Spinal cord (tissue), 10 donors: Measurements from ENCODE around the gene S100A7A. TPM values are rescaled to one million over a fixed set of nuclear protein-coding genes. Genes with fewer than 3 reads are reported as not detected.
"Not testable (repeated sequence)": the region's sequence is repeated elsewhere in the genome, so short reads cannot be mapped to it uniquely, and the experiment has no call there.

Source experiments
- DNase-seq, 6 donors: peaks; one replicate each; pipeline versions ENCODE4 v3.0.0 to v3.0.0-alpha.2; 2013 to 2015; ENCODE audit warnings: low spot score in 6 of 6, low read depth in 4 of 6
- H3K27ac ChIP-seq: one replicate; pipeline ENCODE4 v1.5.1; 2013; ENCODE audit warnings: low read depth, low read length, control low read depth
- H3K27me3 ChIP-seq: one replicate; pipeline ENCODE4 v1.6.1; 2013; ENCODE audit warnings: low read length; ENCODE audit not compliant: control insufficient read depth, insufficient read depth
- H3K36me3 ChIP-seq: one replicate; pipeline ENCODE4 v1.6.1; 2013; ENCODE audit warnings: low read length; ENCODE audit not compliant: control insufficient read depth, insufficient read depth
- H3K4me1 ChIP-seq: one replicate; pipeline ENCODE4 v1.6.1; 2013; ENCODE audit warnings: low read length; ENCODE audit not compliant: control insufficient read depth, insufficient read depth
- H3K4me3 ChIP-seq: one replicate; pipeline ENCODE4 v1.5.1; 2013; ENCODE audit warnings: low read depth, low read length, control low read depth
- H3K9me3 ChIP-seq: one replicate; pipeline ENCODE4 v1.6.1; 2013; ENCODE audit warnings: low read length; ENCODE audit not compliant: control insufficient read depth, insufficient read depth
- WGBS: methylation state at CpG from one replicate; pipeline ENCODE4 v1.1.5; 2013; ENCODE audit warnings: missing lambda C conversion rate; ENCODE audit not compliant: insufficient coverage; 5-methylcytosine and 5-hydroxymethylcytosine counted together
- polyA plus RNA-seq, 2 donors: library from polyadenylated mRNA; unstranded; fragments of 120-200 nt; gene quantifications; one replicate each; pipeline ENCODE4 v1.2.1, GENCODE V29; 2013; ENCODE audit not compliant: insufficient read length in 2 of 2
- total RNA-seq, 2 donors: library from RNA; depleted of rRNA in 1 of 2; stranded (reverse); fragments of 120-200 nt in 1 of 2; fragments of >200 nt in 1 of 2; gene quantifications; one replicate each; pipeline versions ENCODE4 v1.2.3 to v1.2.4, GENCODE V29; 2013 to 2014
- donor health status: healthy.

The S100A7A gene
- total and polyA plus RNA-seq, 4 donors = not detected

DNA sequence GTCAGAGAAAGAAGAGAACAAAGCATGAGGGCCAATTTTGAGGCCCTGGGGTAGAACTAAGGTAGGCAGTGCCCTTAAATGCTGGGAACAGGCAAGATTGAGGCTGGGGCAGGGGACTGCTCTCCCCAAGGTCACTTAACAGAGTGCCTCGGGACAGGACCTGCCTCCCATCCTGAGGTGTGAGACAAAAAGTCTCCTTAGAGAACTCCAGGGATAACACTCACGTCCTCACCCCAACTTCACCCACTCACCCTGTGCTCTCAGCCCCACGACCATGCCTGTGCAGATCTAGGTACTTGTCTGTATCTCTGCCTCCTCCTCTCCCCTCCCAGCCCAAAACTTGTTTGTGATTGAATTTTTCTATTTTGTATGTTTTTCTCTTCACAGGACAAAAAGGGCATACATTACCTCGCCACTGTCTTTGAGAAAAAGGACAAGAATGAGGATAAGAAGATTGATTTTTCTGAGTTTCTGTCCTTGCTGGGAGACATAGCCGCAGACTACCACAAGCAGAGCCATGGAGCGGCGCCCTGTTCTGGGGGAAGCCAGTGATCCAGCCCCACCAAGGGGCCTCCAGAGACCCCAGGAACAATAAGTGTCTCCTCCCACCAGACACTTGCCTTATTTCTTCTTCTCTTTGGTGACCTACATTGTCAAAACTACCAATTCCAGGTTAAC is 2.6 kb downstream of the S100A7A start:
- WGBS = 75% methylated on average over 5 of the region's 7 CpGs
- H3K36me3 ChIP-seq, H3K27ac ChIP-seq, H3K27me3 ChIP-seq, H3K4me1 ChIP-seq, H3K4me3 ChIP-seq, DNase-seq, H3K9me3 ChIP-seq: not testable (repeated sequence)

DNA sequence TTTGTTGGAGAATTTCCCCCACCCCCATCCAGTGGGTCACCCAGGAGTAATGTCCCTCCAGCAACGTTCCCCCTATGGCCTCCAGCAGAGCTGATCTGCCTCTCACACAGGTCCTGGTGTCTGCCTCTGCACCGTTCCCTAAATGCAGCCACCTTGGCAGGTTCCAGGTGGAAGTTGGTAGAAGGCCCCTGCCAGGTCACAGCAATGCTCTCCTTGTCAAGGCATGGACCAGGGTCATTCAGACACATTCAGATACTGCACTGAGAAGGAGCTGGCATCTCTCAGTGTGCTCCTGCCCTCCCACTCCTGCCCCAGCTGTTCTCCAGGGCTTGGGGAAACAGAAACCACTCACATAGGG is 3.1 kb downstream of the S100A7A start:
- H3K4me3 ChIP-seq, H3K27me3 ChIP-seq, H3K36me3 ChIP-seq, H3K27ac ChIP-seq, H3K9me3 ChIP-seq, H3K4me1 ChIP-seq, DNase-seq: not testable (repeated sequence)
- 89% methylated on average over 1 of the region's 2 CpGs for WGBS

DNA sequence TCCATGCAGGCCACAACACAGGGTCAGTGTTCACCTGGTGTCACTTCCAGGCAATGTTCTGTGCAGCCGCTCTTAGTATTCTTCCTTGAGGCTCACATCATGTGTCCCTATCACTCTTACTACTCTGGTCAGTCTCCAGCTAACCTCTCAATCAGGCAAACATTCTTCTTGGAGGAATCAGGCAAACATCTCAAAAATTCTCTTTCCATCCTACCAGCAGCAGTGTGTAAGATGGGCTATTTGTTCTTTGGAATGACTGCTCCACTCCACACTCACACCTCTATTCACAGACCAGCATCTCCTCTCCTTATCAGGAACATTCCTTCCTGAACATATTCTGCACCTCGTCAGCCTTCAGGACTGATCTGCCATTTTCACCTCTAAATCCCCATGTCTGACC is 4.0 kb downstream of the S100A7A start:
- Histone ChIP-seq H3K36me3 (no peaks in the 10 kb centered on the region), H3K27ac (no peak overlapping the region), H3K4me1 (no peaks in the 10 kb centered on the region), H3K27me3 (peaks cover 5% of the 10 kb centered on the region), H3K9me3 (no peaks in the 10 kb centered on the region), H3K4me3 (no peak overlapping the region)
- DNase-seq = no peak
- 77% methylated on average over 2 of the region's 2 CpGs for WGBS

DNA sequence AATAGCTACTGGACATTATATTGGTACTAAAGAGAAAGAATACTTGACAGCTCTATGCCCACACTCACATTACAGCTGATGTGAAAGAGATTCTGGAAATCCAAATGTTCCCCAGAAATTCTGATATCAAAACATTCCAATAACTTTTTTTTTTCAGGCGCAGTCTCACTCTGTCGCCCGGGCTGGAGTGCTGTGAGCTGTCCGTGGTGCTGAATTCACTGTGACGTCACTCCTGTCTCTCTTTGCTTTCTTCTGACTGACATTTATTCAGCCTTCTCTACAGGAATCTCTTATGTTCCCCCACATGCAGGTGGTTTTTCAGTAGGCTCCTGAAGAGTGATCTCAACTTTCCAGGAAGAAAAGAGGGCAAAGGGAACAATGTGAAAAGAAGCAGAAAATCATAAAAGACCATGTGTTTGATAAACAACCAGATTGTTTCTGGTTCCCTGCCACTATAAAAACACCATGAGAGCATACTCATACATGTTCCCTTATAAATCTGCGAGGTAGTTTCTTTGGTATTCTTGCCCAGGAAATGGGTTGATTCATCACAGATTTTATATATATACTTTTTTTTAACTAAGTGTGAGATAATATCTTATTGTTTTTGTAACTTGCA is 6.2 kb downstream of the S100A7A start:
- Histone ChIP-seq H3K4me1 (no peaks in the 10 kb centered on the region), H3K9me3 (no peaks in the 10 kb centered on the region), H3K36me3 (no peaks in the 10 kb centered on the region), H3K4me3 (no peak overlapping the region), H3K27ac (no peak overlapping the region), H3K27me3 (peaks cover 5% of the 10 kb centered on the region)
- peak; percentile 17 to 74 (median 24) for DNase-seq
- WGBS = 3% methylated on average over 5 of the region's 6 CpGs

DNA sequence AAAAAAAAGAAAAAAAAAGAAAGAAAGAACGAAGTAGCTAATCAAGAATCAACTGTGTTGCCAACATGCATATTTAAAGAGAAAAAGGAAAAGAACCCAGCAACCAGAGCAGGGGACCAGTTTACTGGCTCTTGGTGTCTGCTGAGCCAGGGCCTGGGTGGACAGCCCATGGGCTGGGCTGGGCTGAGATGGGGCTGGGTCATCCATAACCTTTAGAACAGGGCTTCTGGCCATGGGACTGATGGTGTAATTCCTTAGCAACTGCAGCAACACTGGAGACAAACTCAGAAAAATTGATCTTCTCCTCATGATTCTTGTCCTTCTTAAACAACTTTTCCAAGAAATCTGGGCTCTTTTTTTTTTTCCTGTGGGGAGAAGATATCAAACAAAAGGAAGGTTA is 10.5 kb downstream of the S100A7A start:
- no peak overlapping the region for H3K27ac ChIP-seq
- H3K27me3 ChIP-seq = peaks cover 2% of the 10 kb centered on the region
- H3K4me1 ChIP-seq = peaks cover 2% of the 10 kb centered on the region
- 60% methylated on average over 1 of the region's 1 CpG for WGBS
- H3K36me3 ChIP-seq = no peaks in the 10 kb centered on the region
- no peaks in the 10 kb centered on the region for H3K9me3 ChIP-seq
- no peak for DNase-seq
- H3K4me3 ChIP-seq = no peak overlapping the region

DNA sequence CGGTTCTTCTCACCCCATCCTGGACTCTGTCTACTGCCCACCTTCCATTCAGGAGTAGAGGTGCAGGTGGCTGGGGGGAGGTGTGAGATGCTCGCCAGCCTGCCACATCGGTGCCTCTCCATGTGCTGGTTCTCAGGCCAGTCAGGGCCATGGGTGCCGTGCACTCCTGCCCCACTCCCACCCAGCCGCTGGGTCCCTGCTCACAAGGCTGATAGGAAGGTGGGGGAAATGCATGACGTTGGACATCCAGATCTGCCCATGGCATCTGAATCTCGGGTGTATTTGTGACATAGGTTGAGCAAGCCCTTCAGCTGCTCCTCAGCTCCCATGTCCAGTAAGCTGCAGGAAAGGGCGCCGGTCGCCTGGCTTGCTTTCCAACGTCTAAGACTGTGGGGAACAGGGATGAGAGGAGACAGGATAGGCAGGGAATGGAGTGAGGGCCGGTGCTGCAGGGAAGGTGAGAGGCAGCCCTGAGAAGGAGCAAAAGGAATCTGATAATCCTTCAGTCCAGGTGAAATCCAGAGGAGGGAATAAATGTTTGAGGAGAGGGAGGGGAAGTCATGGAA is 11.8 kb downstream of the S100A7A start:
- no peak for DNase-seq
- no peak overlapping the region for H3K4me3 ChIP-seq
- H3K27ac ChIP-seq = no peak overlapping the region
- WGBS = 67% methylated on average over 7 of the region's 12 CpGs
- no peaks in the 10 kb centered on the region for H3K9me3 ChIP-seq
- H3K27me3 ChIP-seq = peaks cover 2% of the 10 kb centered on the region
- H3K36me3 ChIP-seq = no peaks in the 10 kb centered on the region
- peaks cover 2% of the 10 kb centered on the region for H3K4me1 ChIP-seq

DNA sequence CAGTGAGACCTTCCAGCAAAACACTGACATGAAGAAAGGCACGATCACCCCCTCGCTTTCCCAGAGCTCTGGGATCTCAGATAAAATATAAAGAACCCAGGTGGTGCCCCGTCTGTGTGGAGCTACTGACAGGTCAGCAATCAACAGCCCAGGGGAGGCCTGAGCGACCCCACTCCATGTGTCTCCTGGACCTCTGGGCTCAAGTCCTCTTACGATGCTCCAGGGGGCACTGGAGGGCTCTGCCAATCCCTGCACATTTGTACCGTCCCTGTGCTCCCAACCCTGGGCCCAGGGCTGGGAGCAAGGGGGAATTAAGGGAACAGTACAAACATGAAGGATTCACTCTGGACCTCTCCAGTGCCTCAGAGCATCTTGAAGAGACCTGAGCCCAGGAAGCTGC is 12.5 kb downstream of the S100A7A start:
- no peak for DNase-seq
- Histone ChIP-seq H3K9me3 (no peaks in the 10 kb centered on the region), H3K27ac (no peak overlapping the region), H3K4me3 (no peak overlapping the region), H3K4me1 (peaks cover 2% of the 10 kb centered on the region), H3K27me3 (peaks cover 2% of the 10 kb centered on the region), H3K36me3 (no peaks in the 10 kb centered on the region)
- WGBS = 54% methylated on average over 6 of the region's 6 CpGs

DNA sequence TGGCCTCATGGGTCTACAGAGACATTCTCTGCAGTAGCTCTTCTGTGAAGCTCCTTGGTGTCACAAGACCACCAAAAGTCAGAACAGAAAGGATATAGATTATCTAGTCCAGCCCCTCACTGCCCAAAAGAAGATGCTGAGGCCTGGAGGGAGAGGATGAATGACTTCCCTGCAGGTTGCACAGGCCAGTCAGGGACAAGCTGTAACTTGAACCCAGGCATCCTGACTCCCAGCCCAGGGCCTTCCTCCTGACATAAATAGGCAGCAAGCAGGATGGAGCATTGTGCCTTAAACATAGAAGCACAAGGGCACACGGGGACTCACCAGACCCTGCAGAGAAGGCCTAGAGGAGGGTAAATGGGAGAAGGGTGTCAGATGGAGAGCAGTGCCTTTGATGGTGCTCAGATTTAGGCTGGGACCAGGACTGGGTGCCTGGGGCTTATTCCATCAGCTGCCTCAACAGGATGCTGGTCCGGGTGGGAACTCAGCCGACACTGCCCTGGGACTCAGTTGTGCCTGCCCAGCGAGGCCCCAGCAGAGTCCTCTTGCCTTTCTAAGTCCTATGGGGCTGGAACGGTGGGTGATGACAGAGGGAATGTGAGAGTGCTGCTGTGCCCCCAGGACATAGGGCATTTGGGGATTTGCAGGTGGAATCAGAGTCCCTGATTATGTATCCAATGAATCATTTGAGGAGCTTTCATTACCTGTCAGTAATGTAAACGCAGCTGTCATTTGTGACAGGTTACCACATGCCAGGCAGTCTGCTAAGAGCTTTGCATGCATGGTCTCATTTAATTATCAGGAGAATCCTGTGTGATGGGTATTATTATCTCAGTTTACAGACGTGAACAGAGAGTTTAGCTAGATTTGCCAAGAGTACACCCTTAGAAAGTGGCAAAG is 13.2 kb downstream of the S100A7A start:
- no peak for DNase-seq
- WGBS = 71% methylated on average over 5 of the region's 7 CpGs
- Histone ChIP-seq H3K36me3 (no peaks in the 10 kb centered on the region), H3K27ac (no peak overlapping the region), H3K9me3 (no peaks in the 10 kb centered on the region), H3K4me3 (no peak overlapping the region), H3K27me3 (peaks cover 2% of the 10 kb centered on the region), H3K4me1 (peaks cover 2% of the 10 kb centered on the region)

DNA sequence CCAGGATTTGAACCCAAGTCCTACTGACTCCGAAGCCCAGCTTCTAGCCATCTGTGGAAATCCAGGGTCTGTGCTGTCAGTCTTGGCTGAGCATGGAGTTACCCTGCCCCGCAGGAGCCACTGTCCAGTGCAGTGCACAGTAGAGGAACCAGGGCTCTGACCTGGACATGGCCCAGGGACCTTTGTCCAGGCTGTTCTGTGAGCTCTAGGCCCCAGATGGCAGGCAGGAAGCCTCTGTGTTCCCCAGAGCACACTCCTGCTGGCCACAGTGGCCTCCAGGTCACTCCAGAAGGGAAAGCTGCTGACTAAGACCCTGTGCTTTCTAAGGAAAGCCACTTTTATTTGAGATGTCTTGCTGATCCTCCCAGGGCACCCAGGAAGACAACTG is 13.8 kb downstream of the S100A7A start:
- Histone ChIP-seq H3K27ac (no peak overlapping the region), H3K27me3 (peaks cover 2% of the 10 kb centered on the region), H3K4me1 (peaks cover 2% of the 10 kb centered on the region), H3K4me3 (no peak overlapping the region), H3K36me3 (no peaks in the 10 kb centered on the region), H3K9me3 (no peaks in the 10 kb centered on the region)
- DNase-seq = no peak
- WGBS = 84% methylated on average over 2 of the region's 2 CpGs
